Measurements from ENCODE around the gene BMPR1A.
"Not testable (repeated sequence)": the region's sequence is repeated elsewhere in the genome, so short reads cannot be mapped to it uniquely, and the experiment has no call there.

BMPR1A gene

GRCh38 chr10:86946213-86947155 is 190.1 kb downstream of the BMPR1A start:
- Histone ChIP-seq H3K9me3 (ENCODE audit: insufficient read depth, low read depth, low read length) (no peaks in the 10 kb centered on the region), H3K27me3 (ENCODE audit: insufficient read depth, low read length, poor library complexity, severe bottlenecking) (no peaks in the 10 kb centered on the region), H3K9ac (ENCODE audit: low read depth, low read length, poor library complexity, severe bottlenecking) (no peak overlapping the region), H4K20me1 (ENCODE audit: insufficient read depth, low read length, poor library complexity, severe bottlenecking) (no peaks in the 10 kb centered on the region), H3K4me3 (ENCODE audit: low read length, poor library complexity, severe bottlenecking) (no peak overlapping the region), H2AFZ (ENCODE audit: low read length) (no peak overlapping the region), H3K36me3 (ENCODE audit: insufficient read depth, low read length) (no peaks in the 10 kb centered on the region), H3K79me2 (ENCODE audit: insufficient read depth, low read length) (no peaks in the 10 kb centered on the region), H3K4me1 (ENCODE audit: insufficient read depth, low read length, poor library complexity, severe bottlenecking) (no peaks in the 10 kb centered on the region), H3K9me2 (replicated peaks; ENCODE audit: low read depth, low read length) (no peaks in the 10 kb centered on the region), H3K4me2 (ENCODE audit: low read depth, low read length, poor library complexity, severe bottlenecking) (no peak overlapping the region), H3F3A (ENCODE audit: low read depth) (no peaks in the 10 kb centered on the region)
- TF ChIP-seq EZH2phosphoT487 (IDR thresholded peaks at IDR 0.05; ENCODE audit: borderline replicate concordance) (no peak), CTCF (conservative IDR thresholded peaks at IDR 0.05; ENCODE audit: low read length) (no peak)

- not testable (repeated sequence) for H3F3A ChIP-seq (ENCODE audit: low read depth); H4K20me1 ChIP-seq (ENCODE audit: insufficient read depth, low read length, poor library complexity, severe bottlenecking); H3K27me3 ChIP-seq (ENCODE audit: insufficient read depth, low read length, poor library complexity, severe bottlenecking); H3K36me3 ChIP-seq (ENCODE audit: insufficient read depth, low read length); H3K9ac ChIP-seq (ENCODE audit: low read depth, low read length, poor library complexity, severe bottlenecking); H3K4me2 ChIP-seq (ENCODE audit: low read depth, low read length, poor library complexity, severe bottlenecking); H2AFZ ChIP-seq (ENCODE audit: low read length); H3K9me2 ChIP-seq (replicated peaks; ENCODE audit: low read depth, low read length); H3K4me3 ChIP-seq (ENCODE audit: low read length, poor library complexity, severe bottlenecking); H3K9me3 ChIP-seq (ENCODE audit: insufficient read depth, low read depth, low read length); H3K79me2 ChIP-seq (ENCODE audit: insufficient read depth, low read length); H3K4me1 ChIP-seq (ENCODE audit: insufficient read depth, low read length, poor library complexity, severe bottlenecking)
These were observed 191.4 kb downstream of the BMPR1A start for GRCh38 chr10:86947806-86948205.

GRCh38 chr10:86950349-86950748 is 193.9 kb downstream of the BMPR1A start:
- H3K9ac ChIP-seq (ENCODE audit: low read depth, low read length, poor library complexity, severe bottlenecking): no peak overlapping the region
- no peak overlapping the region for H3K4me3 ChIP-seq (ENCODE audit: low read length, poor library complexity, severe bottlenecking)
- H3F3A ChIP-seq (ENCODE audit: low read depth): no peaks in the 10 kb centered on the region
- no peaks in the 10 kb centered on the region for H3K36me3 ChIP-seq (ENCODE audit: insufficient read depth, low read length)
- no peaks in the 10 kb centered on the region for H3K27me3 ChIP-seq (ENCODE audit: insufficient read depth, low read length, poor library complexity, severe bottlenecking)
- H4K20me1 ChIP-seq (ENCODE audit: insufficient read depth, low read length, poor library complexity, severe bottlenecking): no peaks in the 10 kb centered on the region
- no peak overlapping the region for H3K4me2 ChIP-seq (ENCODE audit: low read depth, low read length, poor library complexity, severe bottlenecking)
- H3K9me3 ChIP-seq (ENCODE audit: insufficient read depth, low read depth, low read length): peaks cover 6% of the 10 kb centered on the region; the same call in 1 of the 2 replicates
- TF ChIP-seq CTCF (conservative IDR thresholded peaks at IDR 0.05; ENCODE audit: low read length): no peak
- TF ChIP-seq EZH2phosphoT487 (IDR thresholded peaks at IDR 0.05; ENCODE audit: borderline replicate concordance): no peak
- H2AFZ ChIP-seq (ENCODE audit: low read length): no peak overlapping the region
- no peaks in the 10 kb centered on the region for H3K4me1 ChIP-seq (ENCODE audit: insufficient read depth, low read length, poor library complexity, severe bottlenecking)
- H3K79me2 ChIP-seq (ENCODE audit: insufficient read depth, low read length): no peaks in the 10 kb centered on the region
- H3K9me2 ChIP-seq (replicated peaks; ENCODE audit: low read depth, low read length): no peaks in the 10 kb centered on the region

Measured in Loucy (cell line).